K562 (cell line): ENCODE results near the gene GPR162. TPM values are rescaled to one million over a fixed set of nuclear protein-coding genes. Genes with fewer than 3 reads are reported as not detected.

ENCODE experiments used
- CREBBP ChIP-seq: IDR thresholded peaks from one replicate; pipeline ENCODE4 v1.6.1; 2012; ENCODE audit warnings: low read depth, mild to moderate bottlenecking, control low read depth, inconsistent platforms, low read length
- EWSR1 ChIP-seq: fragments of 450-650 bp; IDR thresholded peaks from 2 replicates; pipeline ENCODE4 v1.6.1; 2018; ENCODE audit warnings: borderline replicate concordance, mild to moderate bottlenecking, low read depth, moderate library complexity; ENCODE audit not compliant: partially characterized antibody
- FOSL1 ChIP-seq: fragments of 200-800 bp; sonication (Bioruptor generic); conservative IDR thresholded peaks from 2 replicates; pipeline ENCODE4 v1.6.1; 2016; ENCODE audit warnings: missing genetic modification characterization, missing compliant biosample characterization
- FOXA1 ChIP-seq: fragments of 450-650 bp; IDR thresholded peaks from 2 replicates; pipeline ENCODE4 v1.6.1; 2016; ENCODE audit warnings: mild to moderate bottlenecking, borderline replicate concordance
- GTF2A2 ChIP-seq: IDR thresholded peaks from 2 replicates; pipeline ENCODE4 v1.6.1; 2016; ENCODE audit warnings: mild to moderate bottlenecking, missing genetic modification characterization, missing compliant biosample characterization
- HNRNPH1 ChIP-seq: fragments of 200-400 bp; formaldehyde crosslinking; optimal IDR thresholded peaks from 2 replicates; pipeline ENCODE3; 2017; ENCODE audit warnings: low read depth, mild to moderate bottlenecking, low read length, moderate library complexity
- JUN ChIP-seq, 2 experiments: sonication (generic) in 1 of 2; formaldehyde crosslinking in 1 of 2; IDR thresholded peaks; 2 replicates each; pipeline versions ENCODE4 v1.6.1 to v1.8.0; 2012 to 2022; ENCODE audit warnings: borderline replicate concordance in 2 of 2, mild to moderate bottlenecking in 2 of 2, improper control_type of control experiment in 1 of 2, low read depth in 1 of 2, low read length in 1 of 2, missing genetic modification reagents in 1 of 2
- NFYB ChIP-seq: IDR thresholded peaks from 2 replicates; pipeline ENCODE4 v1.6.1; 2011; ENCODE audit warnings: mild to moderate bottlenecking, moderate library complexity; ENCODE audit not compliant: insufficient read length; ENCODE audit errors: extremely low read depth
- RBM14 ChIP-seq: fragments of 200-400 bp; formaldehyde crosslinking; IDR thresholded peaks from 2 replicates; pipeline ENCODE4 v1.6.1; 2018; ENCODE audit warnings: low read depth, mild to moderate bottlenecking, low read length, moderate library complexity, borderline replicate concordance; ENCODE audit not compliant: insufficient read depth
- RCOR1 ChIP-seq, 2 experiments: IDR thresholded peaks; 2 replicates each; pipeline ENCODE4 v1.6.1; 2012; ENCODE audit warnings: low read depth in 2 of 2, low read length in 2 of 2, borderline replicate concordance in 1 of 2, improper control_type of control experiment in 1 of 2
- SMARCE1 ChIP-seq: fragments of 450-650 bp; IDR thresholded peaks from 2 replicates; pipeline ENCODE4 v1.7.1; 2016; ENCODE audit warnings: mild to moderate bottlenecking
- XRCC3 ChIP-seq: fragments of 450-650 bp; IDR thresholded peaks from 2 replicates; pipeline ENCODE4 v1.6.1; 2017; ENCODE audit warnings: mild to moderate bottlenecking, moderate library complexity
- polyA plus RNA-seq, 8 experiments: library from polyadenylated mRNA; depleted of rRNA in 4 of 8; stranded (reverse) in 5 of 8; unstranded in 3 of 8; fragments of >200 nt; fragmentation: Nextera tagmentation in 2 of 8; fragmentation: Illumina TruSeq in 1 of 8; extraction: Ambion mirVana in 2 of 8; extraction: Trizol in 1 of 8; gene quantifications; 2 replicates each; pipeline versions ENCODE4 v1.2.1 to v1.2.3, GENCODE V29; 2011 to 2014; ENCODE audit warnings: inconsistent platforms in 1 of 8, missing spikeins in 1 of 8
- total RNA-seq, 7 experiments: library from RNA; depleted of rRNA in 6 of 7; stranded (reverse); fragments of >200 nt in 6 of 7; fragmentation: Illumina TruSeq in 2 of 7; extraction: Trizol in 2 of 7; gene quantifications; 2 replicates each; pipeline versions ENCODE4 v1.2.1 to v1.2.3, GENCODE V29; 2011 to 2021; ENCODE audit warnings: low replicate concordance in 1 of 7
- TF ChIP-seq, protein P1 (sequence below): fragments of 250-450 bp; sonication (Bioruptor Pico); IDR thresholded peaks from 2 replicates; pipeline ENCODE4 v1.5.0; 2021; ENCODE audit warnings: mild to moderate bottlenecking, moderate library complexity
- TF ChIP-seq, protein P2 (sequence below), 2 experiments: fragments of 200-800 bp in 1 of 2; sonication (Bioruptor generic) in 1 of 2; sonication (generic) in 1 of 2; formaldehyde crosslinking in 1 of 2; IDR thresholded peaks in 1 of 2; conservative IDR thresholded peaks in 1 of 2; 2 replicates each; pipeline versions ENCODE4 v1.5.0 to v1.6.1; 2016 to 2020; ENCODE audit warnings: missing compliant biosample characterization in 1 of 2, missing genetic modification characterization in 1 of 2, missing genetic modification reagents in 1 of 2
- TF ChIP-seq, protein P3 (sequence below): fragments of 150-350 bp; IDR thresholded peaks from 2 replicates; pipeline ENCODE4 v1.6.1; 2014; ENCODE audit warnings: low read depth, mild to moderate bottlenecking, low read length, borderline replicate concordance

The GPR162 gene
- total and polyA plus RNA-seq, 9 of the 15 experiments (the other 6 are each of a cell fraction or from before 2014, with no cell fraction given) = 0.65 to 1.8 (median 1.1) TPM; not detected in 2

DNA sequence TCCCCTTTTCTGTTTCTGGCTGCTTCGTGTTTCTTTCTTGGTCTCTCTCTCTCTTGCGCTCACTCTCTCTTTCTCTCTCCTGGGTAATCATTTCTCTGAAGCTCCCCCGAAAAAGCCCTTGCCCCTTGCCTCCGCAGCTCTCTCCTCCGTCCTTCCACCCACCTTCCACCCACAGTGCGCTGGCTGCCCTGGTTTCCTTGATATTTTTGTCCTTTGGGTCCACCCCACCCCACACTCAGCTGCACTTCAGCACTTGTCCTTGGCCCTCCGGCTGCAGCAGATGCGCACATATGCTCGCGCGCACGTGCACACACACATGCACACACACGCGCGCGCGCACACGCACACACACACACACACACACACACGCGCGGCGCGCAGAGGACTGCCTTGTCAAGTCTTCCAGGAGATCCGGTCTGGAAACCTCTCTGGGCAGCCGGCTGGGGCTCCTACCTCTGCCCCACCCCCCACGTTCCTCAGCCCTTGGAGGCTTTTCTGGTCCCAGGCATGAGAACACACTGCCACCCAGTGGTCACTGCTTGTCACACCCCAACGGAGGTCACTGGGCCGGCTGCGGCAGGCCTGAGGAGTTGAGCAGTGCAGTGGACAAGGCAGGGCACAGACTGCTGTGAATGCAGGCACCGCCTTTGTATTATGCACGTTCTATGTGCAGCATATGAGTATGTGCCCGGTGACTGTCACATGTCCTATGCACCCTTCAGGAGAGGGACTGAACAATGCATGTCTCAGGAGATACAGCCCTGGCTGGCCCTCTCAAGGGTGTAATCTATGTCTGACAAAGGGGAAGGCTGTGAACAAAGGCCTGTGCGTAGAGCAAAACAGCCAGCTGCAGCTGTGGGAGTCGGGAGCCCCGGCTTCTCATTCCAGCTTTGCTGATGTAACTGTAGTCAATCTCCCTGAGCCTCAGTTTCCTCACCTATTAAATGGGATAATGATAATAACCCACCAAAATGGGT, 42.8 kb upstream of the GPR162 start (continued):
- TF ChIP-seq, protein P1, sequence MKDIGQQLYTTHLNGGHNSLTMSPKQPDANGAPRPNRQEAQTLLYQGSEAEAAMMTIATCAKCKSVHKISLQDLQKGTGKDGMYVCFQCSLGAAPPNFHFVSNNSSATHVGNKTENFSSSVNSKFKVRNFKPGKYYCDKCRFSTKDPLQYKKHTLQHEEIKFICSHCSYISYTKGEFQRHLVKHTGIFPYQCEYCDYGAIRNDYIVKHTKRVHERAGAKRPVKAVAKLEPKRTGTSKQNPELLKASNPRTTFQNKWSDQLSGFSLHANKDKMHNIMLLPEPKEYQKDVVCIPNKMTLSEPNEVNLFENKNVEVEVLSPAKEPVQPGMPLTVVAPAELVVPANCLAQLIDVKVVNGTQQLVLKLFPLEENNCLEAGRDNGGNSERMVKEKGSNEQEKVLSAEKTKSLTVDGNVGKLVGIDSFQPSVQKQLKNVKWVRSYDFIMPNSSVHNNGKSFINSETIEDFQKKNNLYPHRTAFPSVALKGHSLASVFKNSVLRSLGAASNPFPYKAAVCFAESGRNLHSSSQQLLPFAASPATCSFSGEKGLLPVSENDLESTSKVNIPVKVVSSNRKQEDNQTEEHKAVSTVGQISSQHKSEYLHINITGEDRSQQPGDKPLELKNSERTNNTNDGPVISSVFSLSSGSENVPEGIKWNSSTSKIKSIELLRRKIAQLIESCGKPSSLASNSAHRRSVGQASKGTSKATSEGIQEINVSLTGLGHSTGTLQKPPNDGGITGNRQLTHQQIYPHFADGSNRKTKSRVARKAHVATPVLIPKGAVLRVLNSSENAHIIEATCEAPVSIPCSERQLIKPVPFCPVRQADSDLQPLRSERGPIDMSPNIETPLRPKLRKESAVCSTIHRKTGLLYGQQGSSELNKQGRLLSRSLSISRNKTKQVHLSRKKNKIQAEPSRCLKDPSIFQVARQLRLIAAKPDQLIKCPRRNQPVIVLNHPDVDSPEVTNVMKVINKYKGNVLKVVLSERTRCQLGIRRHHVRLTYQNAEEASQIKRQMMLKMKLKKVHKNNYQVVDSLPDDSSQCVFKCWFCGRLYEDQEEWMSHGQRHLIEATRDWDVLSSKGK (CRISPR knock-in tag) = no peak
- TF ChIP-seq CREBBP (no peak), FOXA1 (no peak), RCOR1 (IDR thresholded peaks at IDR 0.05; ENCODE audit: borderline replicate concordance in 1 of 2, low read depth in 2 of 2, low read length in 2 of 2) (0 out of 4 replicates have a peak, but pooled peaks of 1 of the 2 experiments have one; percentile 42), FOSL1 (tag) (no peak), EWSR1 (no peak), JUN (IDR thresholded peaks at IDR 0.05; ENCODE audit: borderline replicate concordance, low read depth, low read length) (no peak), JUN (CRISPR knock-in tag; IDR thresholded peaks at IDR 0.05; ENCODE audit: borderline replicate concordance) (no peak), SMARCE1 (peak; percentile 72), RBM14 (no peak), GTF2A2 (tag) (no peak), NFYB (no peak), XRCC3 (no peak), HNRNPH1 (no peak)
- TF ChIP-seq, protein P2, sequence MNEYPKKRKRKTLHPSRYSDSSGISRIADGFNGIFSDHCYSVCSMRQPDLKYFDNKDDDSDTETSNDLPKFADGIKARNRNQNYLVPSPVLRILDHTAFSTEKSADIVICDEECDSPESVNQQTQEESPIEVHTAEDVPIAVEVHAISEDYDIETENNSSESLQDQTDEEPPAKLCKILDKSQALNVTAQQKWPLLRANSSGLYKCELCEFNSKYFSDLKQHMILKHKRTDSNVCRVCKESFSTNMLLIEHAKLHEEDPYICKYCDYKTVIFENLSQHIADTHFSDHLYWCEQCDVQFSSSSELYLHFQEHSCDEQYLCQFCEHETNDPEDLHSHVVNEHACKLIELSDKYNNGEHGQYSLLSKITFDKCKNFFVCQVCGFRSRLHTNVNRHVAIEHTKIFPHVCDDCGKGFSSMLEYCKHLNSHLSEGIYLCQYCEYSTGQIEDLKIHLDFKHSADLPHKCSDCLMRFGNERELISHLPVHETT (CRISPR knock-in tag; conservative IDR thresholded peaks at IDR 0.05 in 1 of 2, IDR thresholded peaks at IDR 0.05 in 1 of 2) = no peak
- TF ChIP-seq, protein P3, sequence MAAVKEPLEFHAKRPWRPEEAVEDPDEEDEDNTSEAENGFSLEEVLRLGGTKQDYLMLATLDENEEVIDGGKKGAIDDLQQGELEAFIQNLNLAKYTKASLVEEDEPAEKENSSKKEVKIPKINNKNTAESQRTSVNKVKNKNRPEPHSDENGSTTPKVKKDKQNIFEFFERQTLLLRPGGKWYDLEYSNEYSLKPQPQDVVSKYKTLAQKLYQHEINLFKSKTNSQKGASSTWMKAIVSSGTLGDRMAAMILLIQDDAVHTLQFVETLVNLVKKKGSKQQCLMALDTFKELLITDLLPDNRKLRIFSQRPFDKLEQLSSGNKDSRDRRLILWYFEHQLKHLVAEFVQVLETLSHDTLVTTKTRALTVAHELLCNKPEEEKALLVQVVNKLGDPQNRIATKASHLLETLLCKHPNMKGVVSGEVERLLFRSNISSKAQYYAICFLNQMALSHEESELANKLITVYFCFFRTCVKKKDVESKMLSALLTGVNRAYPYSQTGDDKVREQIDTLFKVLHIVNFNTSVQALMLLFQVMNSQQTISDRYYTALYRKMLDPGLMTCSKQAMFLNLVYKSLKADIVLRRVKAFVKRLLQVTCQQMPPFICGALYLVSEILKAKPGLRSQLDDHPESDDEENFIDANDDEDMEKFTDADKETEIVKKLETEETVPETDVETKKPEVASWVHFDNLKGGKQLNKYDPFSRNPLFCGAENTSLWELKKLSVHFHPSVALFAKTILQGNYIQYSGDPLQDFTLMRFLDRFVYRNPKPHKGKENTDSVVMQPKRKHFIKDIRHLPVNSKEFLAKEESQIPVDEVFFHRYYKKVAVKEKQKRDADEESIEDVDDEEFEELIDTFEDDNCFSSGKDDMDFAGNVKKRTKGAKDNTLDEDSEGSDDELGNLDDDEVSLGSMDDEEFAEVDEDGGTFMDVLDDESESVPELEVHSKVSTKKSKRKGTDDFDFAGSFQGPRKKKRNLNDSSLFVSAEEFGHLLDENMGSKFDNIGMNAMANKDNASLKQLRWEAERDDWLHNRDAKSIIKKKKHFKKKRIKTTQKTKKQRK = no peak
